ENCODE measurements around the gene KCNJ10. TPM values are rescaled to one million over a fixed set of nuclear protein-coding genes. Genes with fewer than 3 reads are reported as not detected.

KCNJ10 gene
- total RNA-seq, 2 donors from 2014 or later, result not detected

DNA sequence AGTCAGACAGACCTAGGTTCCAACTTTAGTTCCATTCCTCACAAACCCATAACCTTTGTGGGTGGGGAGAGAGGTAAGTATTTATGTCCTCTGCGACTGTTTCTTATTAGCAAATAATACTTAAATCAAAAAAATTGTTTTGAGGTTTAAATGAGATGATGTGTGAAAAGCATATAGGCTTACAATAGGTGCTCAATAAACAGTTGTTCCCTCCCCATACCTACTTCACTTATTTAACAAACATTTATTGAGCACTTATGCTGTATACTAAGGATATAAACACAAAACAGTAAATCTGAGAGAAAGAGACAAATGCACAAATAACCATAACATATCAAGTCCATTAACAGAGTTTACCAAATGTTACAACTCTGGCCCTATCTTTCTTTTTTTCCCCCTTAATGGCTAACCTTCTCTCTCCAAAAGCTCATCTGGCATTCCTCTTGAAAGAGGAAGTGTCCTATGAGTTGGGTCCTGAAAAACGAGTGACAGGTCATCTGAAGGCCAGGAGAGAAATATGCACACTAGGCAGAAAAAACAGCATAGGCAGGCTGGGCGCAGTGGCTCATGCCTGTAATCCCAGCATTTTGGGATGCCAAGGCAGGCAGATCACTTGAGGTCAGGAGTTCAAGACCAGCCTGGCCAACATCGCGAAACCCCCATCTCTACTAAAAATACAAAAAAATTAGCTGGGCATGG is 48.4 kb downstream of the KCNJ10 start:
- ATAC-seq (ENCODE audit: insufficient number of reproducible peaks, low FRiP score, low read depth) (no peak), DNase-seq (ENCODE audit: low spot score) (no peak)
- H3K36me3 ChIP-seq, result no peaks in the 10 kb centered on the region
- no peaks in the 10 kb centered on the region for H3K9me3 ChIP-seq
- peaks cover 0 to 8% of the 10 kb centered on the region in 2 donors for H3K4me1 ChIP-seq (ENCODE audit: control insufficient read depth in 1 of 2, low read depth in 2 of 2)
- TF ChIP-seq, protein P1, sequence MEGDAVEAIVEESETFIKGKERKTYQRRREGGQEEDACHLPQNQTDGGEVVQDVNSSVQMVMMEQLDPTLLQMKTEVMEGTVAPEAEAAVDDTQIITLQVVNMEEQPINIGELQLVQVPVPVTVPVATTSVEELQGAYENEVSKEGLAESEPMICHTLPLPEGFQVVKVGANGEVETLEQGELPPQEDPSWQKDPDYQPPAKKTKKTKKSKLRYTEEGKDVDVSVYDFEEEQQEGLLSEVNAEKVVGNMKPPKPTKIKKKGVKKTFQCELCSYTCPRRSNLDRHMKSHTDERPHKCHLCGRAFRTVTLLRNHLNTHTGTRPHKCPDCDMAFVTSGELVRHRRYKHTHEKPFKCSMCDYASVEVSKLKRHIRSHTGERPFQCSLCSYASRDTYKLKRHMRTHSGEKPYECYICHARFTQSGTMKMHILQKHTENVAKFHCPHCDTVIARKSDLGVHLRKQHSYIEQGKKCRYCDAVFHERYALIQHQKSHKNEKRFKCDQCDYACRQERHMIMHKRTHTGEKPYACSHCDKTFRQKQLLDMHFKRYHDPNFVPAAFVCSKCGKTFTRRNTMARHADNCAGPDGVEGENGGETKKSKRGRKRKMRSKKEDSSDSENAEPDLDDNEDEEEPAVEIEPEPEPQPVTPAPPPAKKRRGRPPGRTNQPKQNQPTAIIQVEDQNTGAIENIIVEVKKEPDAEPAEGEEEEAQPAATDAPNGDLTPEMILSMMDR (IDR thresholded peaks at IDR 0.05), result no peak
- H3K4me3 ChIP-seq, result no peak overlapping the region
- H3K27ac ChIP-seq, result no peak overlapping the region
- no peaks in the 10 kb centered on the region for H3K27me3 ChIP-seq (replicated peaks; ENCODE audit: insufficient read depth)

DNA sequence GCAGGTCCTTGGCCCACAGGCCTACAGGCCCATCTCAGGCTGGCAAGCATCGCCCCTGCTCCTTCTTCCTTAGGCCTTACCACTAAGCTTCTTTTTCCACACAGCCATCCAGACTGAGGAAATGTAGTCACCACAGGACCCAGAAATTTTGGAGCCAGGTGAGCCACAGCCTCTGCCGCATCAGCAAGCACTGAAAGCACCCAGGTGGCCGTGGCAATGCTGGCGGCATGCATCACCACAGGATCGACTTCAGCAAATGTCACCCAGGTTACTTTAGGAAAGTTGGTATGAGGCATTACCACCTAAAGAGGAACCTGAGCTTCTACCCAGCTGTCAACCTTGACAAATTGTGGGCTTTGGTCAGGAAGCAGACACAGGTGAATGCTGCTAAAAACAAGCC is 49.8 kb downstream of the KCNJ10 start:
- DNase-seq (ENCODE audit: low spot score), result no peak
- H3K4me1 ChIP-seq (ENCODE audit: control insufficient read depth in 1 of 2, low read depth in 2 of 2), result peaks cover 0 to 8% of the 10 kb centered on the region in 2 donors
- no peak overlapping the region for H3K4me3 ChIP-seq
- no peak overlapping the region for H3K27ac ChIP-seq
- H3K36me3 ChIP-seq, result no peaks in the 10 kb centered on the region
- TF ChIP-seq, protein P1 (IDR thresholded peaks at IDR 0.05), result no peak
- no peaks in the 10 kb centered on the region for H3K27me3 ChIP-seq (replicated peaks; ENCODE audit: insufficient read depth)
- no peak for ATAC-seq (ENCODE audit: insufficient number of reproducible peaks, low FRiP score, low read depth)
- H3K9me3 ChIP-seq, result no peaks in the 10 kb centered on the region

DNA sequence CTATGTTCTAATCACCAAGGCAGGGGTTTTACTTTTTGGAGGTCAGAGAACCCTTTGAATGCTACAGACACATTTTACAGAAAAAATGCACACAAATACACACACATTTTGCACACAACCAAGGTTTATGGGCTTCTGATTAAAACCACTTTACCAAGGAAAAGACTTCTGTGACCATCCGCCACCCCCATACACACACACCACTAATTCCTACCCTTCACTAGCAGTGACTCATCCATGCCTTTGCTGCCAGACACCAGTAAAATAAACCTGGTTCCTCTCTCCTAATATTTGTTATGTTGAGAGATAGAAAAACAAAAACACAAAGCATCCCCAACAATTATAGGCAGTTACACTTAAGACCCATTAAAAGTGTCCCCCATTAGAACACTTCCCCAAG is 51.1 kb downstream of the KCNJ10 start:
- H3K4me1 ChIP-seq (ENCODE audit: control insufficient read depth in 1 of 2, low read depth in 2 of 2), result no peaks in the 10 kb centered on the region
- TF ChIP-seq, protein P1 (IDR thresholded peaks at IDR 0.05), result no peak
- H3K27me3 ChIP-seq (replicated peaks; ENCODE audit: insufficient read depth), result no peaks in the 10 kb centered on the region
- ATAC-seq (ENCODE audit: insufficient number of reproducible peaks, low FRiP score, low read depth) (no peak), DNase-seq (ENCODE audit: low spot score) (no peak)
- H3K9me3 ChIP-seq, result no peaks in the 10 kb centered on the region
- H3K4me3 ChIP-seq, result no peak overlapping the region
- H3K36me3 ChIP-seq, result no peaks in the 10 kb centered on the region
- H3K27ac ChIP-seq, result no peak overlapping the region

DNA sequence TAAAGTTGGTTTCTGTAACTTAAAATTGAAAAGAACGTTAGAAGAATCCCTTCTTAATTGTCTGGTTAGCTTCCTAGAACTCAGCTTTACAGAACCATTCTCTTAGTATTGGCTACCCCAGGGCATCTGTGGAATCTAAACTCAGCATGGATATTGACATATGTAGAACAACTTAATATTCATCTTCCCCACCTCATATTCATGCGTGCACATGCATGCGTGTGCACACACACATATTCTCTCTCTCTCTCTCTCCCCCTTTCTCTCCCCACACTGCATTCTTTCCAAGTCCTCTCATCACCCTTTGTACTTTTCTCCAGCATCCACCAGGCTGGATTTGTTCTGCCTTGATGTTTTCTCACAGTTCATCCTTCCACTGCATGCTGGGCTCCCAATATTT is 51.6 kb downstream of the KCNJ10 start:
- Histone ChIP-seq H3K27ac (no peak overlapping the region), H3K4me1 (ENCODE audit: control insufficient read depth in 1 of 2, low read depth in 2 of 2) (no peaks in the 10 kb centered on the region), H3K27me3 (replicated peaks; ENCODE audit: insufficient read depth) (no peaks in the 10 kb centered on the region), H3K9me3 (no peaks in the 10 kb centered on the region), H3K36me3 (no peaks in the 10 kb centered on the region), H3K4me3 (no peak overlapping the region)
- ATAC-seq (ENCODE audit: insufficient number of reproducible peaks, low FRiP score, low read depth), result no peak
- TF ChIP-seq, protein P1 (IDR thresholded peaks at IDR 0.05), result no peak
- no peak for DNase-seq (ENCODE audit: low spot score)

DNA sequence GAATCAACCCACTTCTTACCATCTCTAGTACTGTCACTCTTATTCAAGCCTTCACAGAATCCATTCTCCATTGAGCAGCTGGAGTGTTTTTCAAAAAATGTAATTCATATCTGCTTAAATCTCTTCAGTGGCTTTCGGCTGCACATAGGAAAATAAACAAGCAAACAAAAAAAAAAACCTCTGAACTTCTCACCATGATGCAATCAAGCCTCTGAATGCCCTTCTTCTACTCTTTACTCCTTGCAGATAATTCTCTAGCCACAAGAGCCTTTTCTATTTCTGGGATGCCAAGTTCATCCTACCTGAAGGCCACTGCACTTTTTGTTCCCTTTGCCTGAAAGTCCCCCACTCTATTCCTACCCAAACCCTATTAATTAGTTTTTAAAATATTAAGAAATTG is 52.4 kb downstream of the KCNJ10 start:
- no peak for ATAC-seq (ENCODE audit: insufficient number of reproducible peaks, low FRiP score, low read depth)

More for the DNA sequence above, 52.4 kb downstream of the KCNJ10 start:
- no peaks in the 10 kb centered on the region for H3K9me3 ChIP-seq
- no peak for DNase-seq (ENCODE audit: low spot score)
- no peaks in the 10 kb centered on the region for H3K27me3 ChIP-seq (replicated peaks; ENCODE audit: insufficient read depth)
- no peaks in the 10 kb centered on the region for H3K4me1 ChIP-seq (ENCODE audit: control insufficient read depth in 1 of 2, low read depth in 2 of 2)
- no peak overlapping the region for H3K4me3 ChIP-seq
- no peak overlapping the region for H3K27ac ChIP-seq
- no peaks in the 10 kb centered on the region for H3K36me3 ChIP-seq
- TF ChIP-seq, protein P1 (IDR thresholded peaks at IDR 0.05), result no peak

All from thoracic aorta (tissue), 2 donors.